NCI-H2171 treated with DMSO at 0.1 percent for 48 hours (cell line): Measurements from ENCODE around the gene AQP2.

ENCODE experiments used
- DNase-seq: peaks from one replicate; lab custom pipeline; 2025; lab: John Stamatoyannopoulos, UW

The AQP2 gene

DNA sequence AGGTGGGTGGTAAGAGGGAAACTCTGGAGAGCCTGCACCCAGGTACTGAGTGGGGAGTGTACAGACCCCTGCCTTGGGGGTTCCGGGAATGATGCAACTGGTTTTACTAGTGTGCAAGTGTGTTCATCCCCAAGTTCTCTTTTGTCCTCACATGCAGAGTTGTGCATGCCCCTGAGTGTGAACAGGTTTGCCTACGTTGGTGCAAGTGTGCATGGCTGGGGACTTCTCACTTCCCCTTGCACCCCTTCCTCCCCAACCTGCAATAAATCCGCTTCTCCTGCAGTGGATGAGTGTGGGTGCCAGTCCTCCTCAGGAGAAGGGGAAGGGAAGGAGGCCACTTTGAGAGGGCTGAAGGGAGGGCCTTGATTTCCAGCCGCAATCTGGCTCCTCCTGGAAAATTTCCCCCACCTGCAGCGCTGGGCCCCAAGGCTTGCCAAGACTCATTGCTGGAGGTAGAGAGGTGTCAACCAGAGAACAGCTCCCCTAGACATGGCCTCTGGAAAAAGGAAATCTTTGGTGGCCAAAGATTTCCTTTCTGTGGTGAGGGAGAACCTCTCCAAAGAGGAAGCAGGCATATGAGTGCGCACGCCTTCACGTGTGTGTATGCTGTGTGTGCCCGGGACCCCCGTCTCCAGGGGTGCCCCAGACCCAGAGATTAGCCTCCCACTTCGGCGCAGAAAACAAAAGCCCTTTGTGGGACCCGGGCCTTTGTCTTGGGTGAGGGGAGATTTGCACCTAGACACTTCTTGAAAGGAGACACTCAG is 5.5 kb downstream of the AQP2 start:
- DNase-seq = no peak

- DNase-seq = no peak
These were observed 6.4 kb downstream of the AQP2 start for GRCh38 chr12:49956663-49957569.

GRCh38 chr12:49957570-49957967 is 7.0 kb downstream of the AQP2 start:
- DNase-seq = no peak

- no peak for DNase-seq
These were observed 9.3 kb downstream of the AQP2 start for GRCh38 chr12:49959685-49960473.

GRCh38 chr12:49960474-49961110 is 10.1 kb downstream of the AQP2 start:
- no peak for DNase-seq

DNA sequence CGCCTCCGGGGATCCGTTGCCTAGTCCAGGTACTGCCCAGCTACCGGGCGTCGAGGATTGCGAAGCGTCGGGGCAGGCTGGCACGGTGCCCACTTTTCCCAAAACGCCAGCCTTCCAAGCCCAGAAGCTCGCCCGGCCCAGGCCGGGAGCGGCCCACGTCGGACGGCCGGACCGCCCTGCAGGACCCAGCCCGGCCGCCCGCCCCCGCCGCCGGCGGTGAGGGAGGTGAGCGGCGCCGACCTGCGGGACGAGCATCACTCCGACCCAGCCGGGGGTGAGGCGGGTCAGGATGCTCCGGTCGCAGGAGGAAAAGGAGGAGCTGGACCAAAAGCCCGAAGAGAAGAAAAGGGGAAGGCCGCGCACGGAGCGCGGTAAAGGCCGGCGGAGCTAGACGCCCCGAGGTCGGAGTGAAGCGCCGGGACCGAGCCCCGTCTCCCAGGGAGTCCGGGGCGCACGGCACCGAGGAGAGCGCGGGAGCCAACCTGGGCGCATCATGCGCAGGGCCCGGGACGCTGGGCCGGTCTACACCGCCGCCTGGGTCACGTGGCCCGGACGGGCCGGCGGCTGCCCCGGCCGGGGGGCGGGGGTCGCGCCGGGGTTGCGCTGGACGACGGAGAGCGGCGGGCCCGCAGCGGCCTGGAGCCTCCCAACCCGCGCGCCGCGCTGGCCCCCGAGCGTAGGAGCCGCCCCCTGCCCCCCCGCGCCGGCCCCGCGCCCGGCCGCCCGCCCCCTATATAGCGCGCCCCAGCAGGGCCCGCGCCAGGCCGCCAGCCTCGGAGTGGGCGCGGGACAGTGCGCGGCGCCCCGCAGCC is 10.8 kb downstream of the AQP2 start, which contains the start of gene AQP5:
Gene AQP5 (plus strand): TSS at position 762 of the 812 bp plus-strand sequence. CDS start 146 bp downstream, outside the sequence.
- no peak for DNase-seq

DNA sequence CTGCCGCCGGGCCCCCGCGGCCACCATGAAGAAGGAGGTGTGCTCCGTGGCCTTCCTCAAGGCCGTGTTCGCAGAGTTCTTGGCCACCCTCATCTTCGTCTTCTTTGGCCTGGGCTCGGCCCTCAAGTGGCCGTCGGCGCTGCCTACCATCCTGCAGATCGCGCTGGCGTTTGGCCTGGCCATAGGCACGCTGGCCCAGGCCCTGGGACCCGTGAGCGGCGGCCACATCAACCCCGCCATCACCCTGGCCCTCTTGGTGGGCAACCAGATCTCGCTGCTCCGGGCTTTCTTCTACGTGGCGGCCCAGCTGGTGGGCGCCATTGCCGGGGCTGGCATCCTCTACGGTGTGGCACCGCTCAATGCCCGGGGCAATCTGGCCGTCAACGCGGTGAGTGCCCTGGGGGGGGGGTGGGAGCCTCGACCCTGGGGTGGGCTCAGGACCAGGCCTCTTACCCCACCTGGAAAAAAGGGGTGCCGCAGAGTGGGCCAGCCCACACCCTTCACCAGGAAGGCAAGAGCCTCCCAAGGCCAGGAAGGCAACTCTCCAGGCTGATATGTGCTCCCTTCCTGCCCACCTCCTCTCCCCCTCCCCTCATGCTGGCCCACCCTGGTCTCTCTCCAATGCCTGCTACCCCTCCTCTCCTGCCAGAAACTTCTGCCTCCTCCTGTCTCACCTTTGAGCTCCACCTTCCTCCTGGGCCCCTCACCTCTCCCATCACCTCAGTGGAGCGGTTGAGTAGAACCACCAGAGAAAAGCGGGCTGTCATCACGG is 11.6 kb downstream of the AQP2 start:
- no peak for DNase-seq

GRCh38 chr12:49962861-49963765 is 12.6 kb downstream of the AQP2 start:
- no peak for DNase-seq

DNA sequence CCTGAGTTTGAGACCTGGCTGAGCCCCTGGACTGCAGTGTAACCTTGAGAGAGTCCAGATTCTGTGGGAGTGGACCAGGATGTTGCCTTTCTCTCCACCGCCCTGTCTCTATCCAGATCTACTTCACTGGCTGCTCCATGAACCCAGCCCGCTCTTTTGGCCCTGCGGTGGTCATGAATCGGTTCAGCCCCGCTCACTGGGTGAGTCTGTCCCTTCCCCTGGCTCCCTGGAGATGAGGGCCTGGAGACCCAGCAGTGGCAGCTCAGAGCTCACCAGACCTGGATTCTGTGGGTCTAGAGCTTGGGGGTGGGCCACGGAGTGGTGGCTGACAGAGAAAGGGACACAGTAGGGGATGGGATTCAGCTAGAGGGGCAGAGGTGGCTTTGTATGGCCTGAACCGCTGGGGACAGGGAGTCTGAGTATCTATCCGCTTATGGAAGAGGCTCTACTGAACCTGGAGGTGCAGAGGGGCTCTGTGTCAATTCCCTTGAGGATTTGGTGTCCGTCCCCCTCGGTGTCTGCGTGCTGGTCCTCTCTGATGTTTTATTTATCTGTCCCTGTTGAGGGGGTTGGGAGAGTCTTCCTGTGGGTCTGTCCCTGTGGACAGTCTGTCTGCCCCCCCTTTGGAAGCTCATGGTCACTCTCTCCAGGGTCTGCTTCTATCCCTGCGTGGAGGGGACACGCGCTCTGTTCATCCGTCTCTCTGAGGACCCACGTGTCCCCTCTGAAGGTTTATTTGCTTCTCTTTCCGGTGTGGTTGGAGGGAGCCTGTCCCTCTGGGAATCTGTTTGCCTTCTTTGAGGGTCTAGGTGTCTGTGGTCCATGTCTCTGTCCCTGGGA is 13.7 kb downstream of the AQP2 start:
- DNase-seq = no peak

- DNase-seq = no peak
These were observed 14.5 kb downstream of the AQP2 start for GRCh38 chr12:49964849-49965624.

DNA sequence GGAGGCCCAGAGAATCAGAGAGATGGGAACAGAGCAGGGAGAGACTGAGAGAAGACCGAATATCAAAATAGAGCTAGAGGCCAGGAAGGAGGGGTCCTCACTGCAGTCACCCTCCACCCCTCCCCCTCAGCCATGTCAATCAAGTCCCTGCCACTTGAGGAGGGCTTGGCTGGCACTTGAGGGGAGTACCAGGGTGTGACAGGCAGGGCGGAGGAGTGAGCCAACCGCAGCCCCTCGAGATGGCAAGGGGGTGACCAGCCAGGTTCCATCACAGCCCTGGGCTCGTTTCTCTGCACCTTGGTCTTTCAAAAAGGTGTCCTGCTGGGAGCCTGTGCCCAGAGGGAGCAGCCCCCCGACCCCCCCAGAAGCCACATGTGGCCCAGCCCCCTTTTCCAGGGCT is 15.3 kb downstream of the AQP2 start:
- no peak for DNase-seq

- no peak for DNase-seq
These were observed 16.0 kb downstream of the AQP2 start for GRCh38 chr12:49966511-49967041.

DNA sequence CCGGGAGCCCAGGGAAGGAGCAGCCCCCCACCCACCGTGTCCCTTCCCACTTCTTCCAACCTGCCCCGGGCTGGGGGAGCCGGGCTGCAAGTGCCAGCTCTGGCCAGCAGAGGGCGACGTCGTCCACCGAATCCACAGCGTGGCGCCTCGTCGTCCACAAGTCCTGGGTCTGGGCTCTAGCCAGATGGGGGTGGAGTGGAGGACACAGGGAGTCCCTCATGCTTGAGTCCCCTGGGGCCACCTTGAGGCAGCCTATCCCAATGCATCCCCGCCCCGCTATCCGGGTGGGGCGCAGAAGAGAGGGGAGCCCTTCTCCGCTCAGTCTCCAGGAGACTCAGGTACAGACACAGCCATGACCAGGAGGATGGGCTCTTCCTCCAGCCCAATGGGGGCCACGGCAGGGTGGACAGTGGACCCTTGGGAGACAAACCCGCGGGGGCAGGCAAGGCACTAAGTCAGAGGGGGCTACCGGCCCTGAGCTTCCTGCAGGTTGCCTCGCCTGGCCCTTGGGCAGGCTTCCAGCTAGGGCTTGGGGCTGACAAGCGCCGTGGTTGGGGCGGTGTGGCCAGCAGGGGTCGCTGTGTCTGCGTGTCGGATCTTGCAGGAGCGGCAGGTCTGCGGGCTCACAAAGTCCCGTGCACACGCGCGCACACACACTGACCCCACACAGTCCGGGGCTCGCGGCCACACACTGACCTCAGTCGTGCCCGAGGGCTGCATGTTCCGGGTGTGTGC is 16.7 kb downstream of the AQP2 start:
- DNase-seq = peak; percentile 94

DNA sequence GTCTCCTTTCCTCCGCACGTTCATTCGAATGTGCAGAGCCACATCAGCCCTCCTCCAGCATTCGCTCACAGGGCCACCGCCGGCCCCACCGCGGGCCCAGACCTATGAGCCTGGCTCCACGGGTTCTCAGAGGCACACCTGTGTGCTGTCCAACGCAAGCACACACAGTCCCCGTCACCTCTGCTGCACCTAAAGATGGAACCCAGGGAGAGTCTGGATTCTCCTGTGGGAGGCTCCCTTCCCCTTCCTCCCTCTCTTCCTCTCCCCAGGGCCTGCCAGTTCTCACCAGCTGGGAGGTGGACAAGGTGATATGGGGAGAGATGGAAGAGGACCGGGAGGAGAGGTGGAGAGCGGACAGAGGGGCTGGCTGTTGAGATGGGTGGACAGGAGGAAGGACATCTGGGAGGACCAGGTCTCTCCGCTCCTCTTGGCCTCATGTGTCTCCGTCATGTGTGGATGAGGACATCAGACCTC is 17.3 kb downstream of the AQP2 start:
- no peak for DNase-seq

- no peak for DNase-seq
These were observed 17.9 kb downstream of the AQP2 start for GRCh38 chr12:49968471-49968870.

DNA sequence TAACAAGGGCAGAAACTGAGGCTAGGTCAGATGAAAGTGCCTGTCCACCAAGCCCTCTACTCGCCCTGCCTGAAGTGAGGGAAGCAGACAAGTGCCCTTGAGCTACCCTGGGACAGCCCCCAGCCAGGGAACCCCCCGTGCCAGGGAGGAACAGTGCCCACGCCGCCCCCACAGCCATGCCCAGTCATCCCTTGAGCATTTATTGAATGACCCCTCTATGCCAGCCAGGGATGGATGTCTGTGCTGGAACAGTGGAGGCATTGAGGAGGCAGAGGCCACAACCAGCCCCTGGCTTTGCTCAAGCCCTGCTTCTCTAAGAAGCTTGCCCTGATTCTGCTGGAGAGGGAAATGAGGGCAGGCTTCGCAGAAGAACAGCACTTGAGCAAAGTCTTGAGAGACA is 18.5 kb downstream of the AQP2 start:
- DNase-seq = no peak
